Fibroblast of the conjunctiva (primary cell): ENCODE results near the gene TBC1D24.
"Not testable (repeated sequence)": the region's sequence is repeated elsewhere in the genome, so short reads cannot be mapped to it uniquely, and the experiment has no call there.

ENCODE experiments used
- DNase-seq: peaks from one replicate; pipeline ENCODE4 v3.0.0-alpha.2; 2010; ENCODE audit warnings: low read depth

Gene TBC1D24

GRCh38 chr16:2468725-2469398 is 6.1 kb upstream of the TBC1D24 start:
- DNase-seq, result no peak

- DNase-seq, result no peak
These were observed 5.3 kb upstream of the TBC1D24 start for GRCh38 chr16:2469399-2470233.

GRCh38 chr16:2470234-2470601 is 4.7 kb upstream of the TBC1D24 start:
- no peak for DNase-seq

- no peak for DNase-seq
These were observed 4.3 kb upstream of the TBC1D24 start for GRCh38 chr16:2470603-2471015.

DNA sequence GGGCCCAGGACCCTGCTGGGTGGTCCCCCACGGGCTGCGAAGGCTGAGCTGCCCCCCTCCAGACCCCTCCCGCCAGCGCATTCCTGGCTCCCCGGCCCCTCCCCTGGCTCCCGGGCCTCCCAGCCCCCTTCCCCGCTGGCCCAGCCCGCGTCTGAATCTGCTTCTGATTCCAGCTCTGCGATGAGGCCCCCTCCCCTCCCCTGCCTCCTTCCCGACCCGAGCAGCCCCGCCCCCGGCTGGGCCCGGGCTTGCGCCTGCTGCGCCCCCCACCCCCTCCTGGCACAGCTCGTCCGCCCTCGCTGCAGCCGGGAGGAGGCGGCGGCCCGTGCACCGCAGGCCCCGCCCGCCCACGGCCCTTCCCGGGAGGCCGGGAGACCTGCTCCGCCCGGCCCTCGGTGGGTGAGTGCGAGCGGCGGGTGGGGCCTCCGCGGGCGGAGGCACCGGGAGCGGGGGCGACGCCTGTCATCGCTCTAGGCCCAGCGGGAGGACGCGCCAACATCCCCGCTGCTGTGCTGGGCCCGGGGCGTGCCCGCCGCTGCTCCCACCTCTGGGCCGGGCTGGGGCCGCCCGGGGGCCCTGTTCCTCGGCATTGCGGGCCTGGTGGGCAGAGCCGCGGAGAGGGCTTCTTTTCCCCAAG is 3.8 kb upstream of the TBC1D24 start, which contains the start of gene NTN3:
NTN3 (plus strand) TSS at position 282 of the 637 bp plus-strand sequence. CDS start 405 bp downstream, outside the sequence.
- no peak for DNase-seq

DNA sequence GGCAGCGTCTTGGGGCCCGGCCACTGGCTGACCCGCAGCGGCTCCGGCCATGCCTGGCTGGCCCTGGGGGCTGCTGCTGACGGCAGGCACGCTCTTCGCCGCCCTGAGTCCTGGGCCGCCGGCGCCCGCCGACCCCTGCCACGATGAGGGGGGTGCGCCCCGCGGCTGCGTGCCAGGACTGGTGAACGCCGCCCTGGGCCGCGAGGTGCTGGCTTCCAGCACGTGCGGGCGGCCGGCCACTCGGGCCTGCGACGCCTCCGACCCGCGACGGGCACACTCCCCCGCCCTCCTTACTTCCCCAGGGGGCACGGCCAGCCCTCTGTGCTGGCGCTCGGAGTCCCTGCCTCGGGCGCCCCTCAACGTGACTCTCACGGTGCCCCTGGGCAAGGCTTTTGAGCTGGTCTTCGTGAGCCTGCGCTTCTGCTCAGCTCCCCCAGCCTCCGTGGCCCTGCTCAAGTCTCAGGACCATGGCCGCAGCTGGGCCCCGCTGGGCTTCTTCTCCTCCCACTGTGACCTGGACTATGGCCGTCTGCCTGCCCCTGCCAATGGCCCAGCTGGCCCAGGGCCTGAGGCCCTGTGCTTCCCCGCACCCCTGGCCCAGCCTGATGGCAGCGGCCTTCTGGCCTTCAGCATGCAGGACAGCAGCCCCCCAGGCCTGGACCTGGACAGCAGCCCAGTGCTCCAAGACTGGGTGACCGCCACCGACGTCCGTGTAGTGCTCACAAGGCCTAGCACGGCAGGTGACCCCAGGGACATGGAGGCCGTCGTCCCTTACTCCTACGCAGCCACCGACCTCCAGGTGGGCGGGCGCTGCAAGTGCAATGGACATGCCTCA is 3.1 kb upstream of the TBC1D24 start:
- DNase-seq, result no peak

GRCh38 chr16:2472488-2472864 is 2.5 kb upstream of the TBC1D24 start:
- no peak for DNase-seq

- no peak for DNase-seq
These were observed 2.0 kb upstream of the TBC1D24 start for GRCh38 chr16:2472885-2473445.

DNA sequence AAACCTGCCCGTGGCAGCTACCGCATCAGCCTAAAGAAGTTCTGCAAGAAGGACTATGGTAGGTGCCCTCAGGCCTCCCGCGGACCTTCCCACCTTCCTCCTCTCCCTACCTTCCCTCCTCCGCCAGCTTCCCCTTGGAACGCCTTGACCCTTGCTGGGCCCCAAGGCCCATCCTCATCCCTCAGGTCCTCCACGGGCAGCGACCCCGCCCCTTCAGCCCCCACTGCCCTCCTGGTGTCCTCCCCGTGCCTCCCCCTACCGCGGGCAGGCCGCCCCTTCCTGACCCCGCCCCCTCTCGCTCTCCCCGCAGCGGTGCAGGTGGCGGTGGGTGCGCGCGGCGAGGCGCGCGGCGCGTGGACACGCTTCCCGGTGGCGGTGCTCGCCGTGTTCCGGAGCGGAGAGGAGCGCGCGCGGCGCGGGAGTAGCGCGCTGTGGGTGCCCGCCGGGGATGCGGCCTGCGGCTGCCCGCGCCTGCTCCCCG is 1.4 kb upstream of the TBC1D24 start:
- no peak for DNase-seq

DNA sequence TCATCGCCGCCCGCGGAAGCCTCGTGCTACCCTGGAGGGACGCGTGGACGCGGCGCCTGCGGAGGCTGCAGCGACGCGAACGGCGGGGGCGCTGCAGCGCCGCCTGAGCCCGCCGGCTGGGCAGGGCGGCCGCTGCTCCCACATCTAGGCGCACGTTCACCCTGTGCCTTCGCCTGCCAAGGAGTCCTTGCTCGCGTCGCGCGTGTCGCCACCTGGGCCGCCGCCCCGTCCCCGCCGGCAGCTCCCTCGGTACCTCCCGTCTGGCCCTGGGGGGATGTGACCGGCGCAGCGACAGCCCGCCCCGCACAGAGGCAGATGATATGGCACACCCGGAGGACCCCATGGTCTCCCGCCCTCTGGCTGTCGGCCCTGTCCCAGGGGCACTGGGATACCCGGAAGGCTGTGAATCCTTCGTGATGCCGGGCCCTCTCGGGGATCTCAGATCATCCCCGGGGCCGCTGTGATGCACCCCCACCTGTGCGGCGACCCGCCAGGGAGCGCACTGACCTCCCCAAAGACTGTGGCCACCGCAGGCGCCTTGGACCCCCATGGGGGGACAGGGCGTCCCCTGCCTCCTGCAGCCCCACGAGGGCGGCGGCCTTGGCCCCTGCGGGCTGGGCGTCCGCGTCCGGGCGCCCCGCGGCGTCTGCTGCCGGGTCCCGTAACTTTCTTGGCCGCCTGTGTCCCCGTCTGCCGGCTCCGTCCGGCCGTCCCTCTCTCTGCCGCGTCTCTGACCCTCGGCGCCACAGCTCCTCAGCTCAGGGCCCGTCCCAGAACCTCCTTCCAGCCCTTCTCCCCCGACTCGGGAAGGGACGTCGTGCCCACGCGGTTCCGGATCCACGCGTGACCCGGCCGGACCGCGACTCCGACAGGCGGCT is 689 bp upstream of the TBC1D24 start:
- DNase-seq, result no peak

DNA sequence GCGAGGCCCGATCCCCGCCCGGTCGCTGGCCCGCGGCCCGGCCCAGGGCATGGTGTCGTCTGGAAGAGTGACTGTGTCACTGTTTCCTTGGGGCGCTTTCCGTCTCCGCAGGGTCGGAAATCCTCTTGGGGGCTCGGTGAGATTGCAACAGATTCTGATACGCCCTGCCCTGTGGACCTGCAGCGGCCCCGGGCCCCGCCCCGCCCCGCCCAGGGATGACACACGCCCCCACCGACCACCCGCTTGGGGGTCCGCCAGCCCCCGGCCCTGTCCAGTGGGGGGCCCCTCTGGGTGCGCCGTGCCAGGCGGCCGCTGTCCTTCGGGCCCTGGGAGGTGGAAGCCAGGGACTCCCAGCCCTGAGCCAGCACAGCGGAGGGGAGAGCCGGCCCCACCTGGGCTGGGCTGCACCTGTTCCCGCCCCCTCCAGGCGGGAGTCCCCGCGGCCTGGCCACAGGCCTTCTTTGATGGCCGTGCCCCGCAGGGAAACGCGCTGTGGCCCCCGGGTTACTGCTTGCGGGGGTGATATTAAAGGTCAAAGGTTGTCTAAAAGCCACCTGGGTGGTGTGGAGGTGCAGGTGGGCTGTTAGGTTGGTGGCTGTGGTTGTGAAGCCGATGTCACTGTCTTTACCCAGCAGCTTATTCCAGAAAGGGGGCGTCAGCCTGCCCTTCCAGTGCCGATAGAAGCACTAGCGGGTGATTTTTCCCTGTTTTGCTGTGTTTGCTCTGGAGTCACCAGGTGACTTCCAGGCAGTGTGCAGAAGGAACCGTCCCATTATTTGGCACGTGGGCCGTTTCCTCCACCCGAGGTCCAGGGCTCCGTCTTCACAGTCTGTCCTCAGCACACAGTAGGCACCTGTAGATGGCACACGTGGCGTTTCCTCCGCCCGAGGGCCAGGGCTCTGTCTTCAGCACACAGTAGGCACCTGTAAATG is 752 bp downstream of the TBC1D24 start:
- DNase-seq, result no peak

- DNase-seq, result no peak
These were observed 1.4 kb downstream of the TBC1D24 start for GRCh38 chr16:2476345-2476720.

GRCh38 chr16:2476741-2477140 is 1.8 kb downstream of the TBC1D24 start:
- no peak for DNase-seq

DNA sequence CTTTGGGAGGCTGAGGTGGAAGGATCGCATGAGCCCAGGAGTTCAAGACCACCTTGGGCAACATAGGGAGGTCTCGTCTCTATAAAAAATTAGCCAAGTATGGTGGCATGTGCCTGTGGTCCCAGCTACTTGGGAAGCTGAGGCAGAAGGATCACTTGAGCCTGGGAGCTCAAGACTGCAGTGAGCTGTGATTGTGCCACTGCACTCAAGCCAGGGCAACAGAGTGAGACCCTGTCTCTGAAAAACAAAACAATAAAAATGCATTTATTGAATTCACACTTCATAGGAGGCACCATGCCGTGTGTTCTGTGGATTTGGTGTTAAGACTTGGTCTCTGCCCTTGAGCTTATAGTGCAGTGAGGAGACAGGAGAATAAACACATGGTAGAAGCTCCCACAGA is 2.4 kb downstream of the TBC1D24 start:
- no peak for DNase-seq

- no peak for DNase-seq
These were observed 3.4 kb downstream of the TBC1D24 start for GRCh38 chr16:2478279-2478678.

- not testable (repeated sequence) for DNase-seq
These were observed 5.1 kb downstream of the TBC1D24 start for GRCh38 chr16:2479996-2480395.

GRCh38 chr16:2480948-2481347 is 6.0 kb downstream of the TBC1D24 start:
- DNase-seq, result no peak

GRCh38 chr16:2481676-2482075 is 6.7 kb downstream of the TBC1D24 start:
- DNase-seq, result no peak

- DNase-seq, result no peak
These were observed 7.3 kb downstream of the TBC1D24 start for GRCh38 chr16:2482249-2482648.
